ENCODE data around the gene VAX1.

GRCh38 chr10:117167789-117168674, 30.0 kb upstream of the VAX1 start:
- TF ChIP-seq CTCF (IDR thresholded peaks at IDR 0.05; ENCODE audit: insufficient read depth, low read length, poor library complexity, severe bottlenecking) (peak; percentile 72), EZH2phosphoT487 (conservative IDR thresholded peaks at IDR 0.05; ENCODE audit: low read length) (no peak)
